GM12865 (cell line): ENCODE measurements around the gene TSPAN15.

Experiments
- DNase-seq: peaks from one replicate; pipeline ENCODE4 v3.0.0; 2010; ENCODE audit warnings: low read depth
- H3K4me3 ChIP-seq: 2 replicates; pipeline ENCODE4 v1.5.1; 2011; ENCODE audit warnings: mild to moderate bottlenecking, low read depth, low read length, control low read depth
- TF ChIP-seq, protein P1 (sequence below): IDR thresholded peaks from 2 replicates; pipeline ENCODE4 v1.5.1; 2011; ENCODE audit warnings: low read length, control low read depth, low read depth, inconsistent platforms; ENCODE audit not compliant: insufficient read depth; ENCODE audit errors: missing control alignments

The TSPAN15 gene

DNA sequence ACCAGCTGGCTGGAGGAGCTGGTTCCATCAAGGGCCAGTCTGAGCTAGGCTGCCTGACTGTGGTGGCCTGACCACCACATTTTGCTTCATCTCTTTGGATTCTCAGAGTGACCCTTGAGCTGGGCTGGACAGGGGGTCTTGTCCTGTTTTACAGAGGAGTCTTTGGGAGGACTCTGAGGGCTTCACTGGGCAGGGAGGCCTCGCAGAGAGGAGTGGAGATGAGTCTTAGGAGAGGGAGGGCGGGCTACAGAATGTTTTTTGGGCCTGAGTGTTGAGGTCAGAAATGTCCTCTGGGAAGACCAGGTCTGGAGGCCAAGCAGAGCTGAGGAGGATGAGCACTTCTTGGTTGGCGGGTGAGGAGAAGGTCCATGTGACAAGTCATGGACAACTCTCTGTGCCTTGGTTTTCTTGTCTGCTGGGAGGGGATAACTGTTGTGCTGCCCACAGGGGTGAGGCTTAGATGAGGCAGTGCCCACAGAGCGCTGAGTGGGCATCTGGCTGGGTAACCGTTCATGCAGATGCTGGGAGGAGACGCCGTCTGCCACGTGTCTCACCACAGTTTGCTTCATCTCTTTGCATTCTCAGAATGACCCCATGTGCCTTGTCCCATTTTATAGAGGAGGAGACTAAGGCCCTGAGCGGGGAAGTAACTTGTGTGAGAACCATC lies 9.4 kb downstream of the TSPAN15 start:
- no peak for DNase-seq
- H3K4me3 ChIP-seq = no peak overlapping the region
- TF ChIP-seq, protein P1, sequence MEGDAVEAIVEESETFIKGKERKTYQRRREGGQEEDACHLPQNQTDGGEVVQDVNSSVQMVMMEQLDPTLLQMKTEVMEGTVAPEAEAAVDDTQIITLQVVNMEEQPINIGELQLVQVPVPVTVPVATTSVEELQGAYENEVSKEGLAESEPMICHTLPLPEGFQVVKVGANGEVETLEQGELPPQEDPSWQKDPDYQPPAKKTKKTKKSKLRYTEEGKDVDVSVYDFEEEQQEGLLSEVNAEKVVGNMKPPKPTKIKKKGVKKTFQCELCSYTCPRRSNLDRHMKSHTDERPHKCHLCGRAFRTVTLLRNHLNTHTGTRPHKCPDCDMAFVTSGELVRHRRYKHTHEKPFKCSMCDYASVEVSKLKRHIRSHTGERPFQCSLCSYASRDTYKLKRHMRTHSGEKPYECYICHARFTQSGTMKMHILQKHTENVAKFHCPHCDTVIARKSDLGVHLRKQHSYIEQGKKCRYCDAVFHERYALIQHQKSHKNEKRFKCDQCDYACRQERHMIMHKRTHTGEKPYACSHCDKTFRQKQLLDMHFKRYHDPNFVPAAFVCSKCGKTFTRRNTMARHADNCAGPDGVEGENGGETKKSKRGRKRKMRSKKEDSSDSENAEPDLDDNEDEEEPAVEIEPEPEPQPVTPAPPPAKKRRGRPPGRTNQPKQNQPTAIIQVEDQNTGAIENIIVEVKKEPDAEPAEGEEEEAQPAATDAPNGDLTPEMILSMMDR = no peak

DNA sequence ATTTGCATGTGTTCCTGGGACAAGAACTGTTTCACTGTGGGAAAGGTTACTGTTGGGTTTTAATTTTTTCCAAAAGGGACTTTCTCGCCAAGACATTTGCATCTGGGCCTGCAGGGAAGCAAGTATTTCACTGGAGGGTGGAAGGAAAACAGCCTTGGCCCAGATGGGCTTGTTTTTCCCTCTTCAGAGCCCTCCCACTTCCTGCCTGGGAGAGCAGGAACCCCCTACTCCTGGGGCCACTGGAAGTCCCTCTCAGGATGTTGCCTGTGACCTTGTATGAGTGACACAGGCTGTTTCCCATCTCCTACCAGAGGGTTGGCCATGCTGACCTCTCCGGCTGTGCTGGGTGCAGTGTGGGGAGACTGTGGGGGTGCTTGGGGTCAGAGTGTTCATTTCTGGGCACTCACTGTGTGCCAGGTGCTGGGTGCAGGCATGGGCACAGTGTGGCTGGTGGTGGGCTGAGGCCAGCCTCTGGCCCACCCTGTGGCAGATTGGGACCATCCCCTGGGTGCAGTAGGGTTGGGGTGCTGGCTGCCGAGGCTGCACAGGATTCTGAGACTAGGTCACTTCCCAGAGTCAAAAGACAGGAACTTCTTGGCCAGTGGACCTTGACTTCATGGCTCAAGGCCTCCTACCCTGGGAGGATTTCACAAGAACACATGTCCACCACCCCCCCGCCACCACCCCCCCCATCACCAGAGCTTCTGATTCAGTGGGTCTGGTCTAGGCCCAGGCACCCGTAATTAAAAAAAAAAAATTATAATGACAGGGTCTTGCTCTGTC lies 10.2 kb downstream of the TSPAN15 start:
- H3K4me3 ChIP-seq = no peak overlapping the region
- no peak for DNase-seq
- TF ChIP-seq, protein P1 = no peak

DNA sequence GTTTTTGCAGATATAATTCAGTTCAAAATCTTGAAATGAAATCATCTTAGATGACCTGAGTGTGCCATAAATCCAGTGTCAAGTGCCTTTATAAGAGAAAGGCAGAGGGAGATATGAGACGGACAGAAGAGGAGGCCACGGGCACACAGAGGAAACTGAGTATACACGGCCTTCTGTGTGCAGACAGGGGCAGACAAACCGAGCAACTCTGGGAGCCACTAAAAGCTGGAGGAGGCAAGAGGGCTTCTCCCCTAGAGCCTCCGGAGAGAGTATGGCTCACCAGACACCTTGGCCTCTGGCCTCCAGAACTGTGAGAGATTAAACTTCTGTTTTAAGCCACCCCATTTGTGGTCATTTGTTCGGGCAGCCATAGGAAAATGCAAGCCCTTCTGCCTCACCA lies 12.6 kb downstream of the TSPAN15 start:
- TF ChIP-seq, protein P1 = no peak
- no peak overlapping the region for H3K4me3 ChIP-seq
- DNase-seq = no peak

DNA sequence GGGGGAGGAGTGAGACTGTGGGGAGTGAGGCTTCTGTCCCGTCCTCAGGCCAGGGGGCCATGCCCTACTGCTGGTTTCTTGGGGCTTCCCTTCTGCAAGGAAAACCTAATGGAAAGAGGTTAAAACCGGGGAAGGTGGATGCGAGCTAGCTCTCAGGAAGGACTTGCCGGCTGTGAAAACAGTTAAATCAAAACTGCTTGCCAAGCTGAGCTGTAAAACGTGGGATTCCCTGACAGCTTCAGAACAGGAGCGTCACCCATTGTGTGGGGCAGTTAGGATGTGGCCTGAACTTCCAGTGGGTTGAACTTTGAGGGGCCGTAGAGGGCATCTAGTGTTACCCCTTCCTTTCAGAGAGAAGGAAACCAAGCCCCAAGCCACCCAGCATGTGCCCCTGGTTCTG lies 13.1 kb downstream of the TSPAN15 start:
- no peak for DNase-seq
- no peak overlapping the region for H3K4me3 ChIP-seq
- TF ChIP-seq, protein P1 = no peak

DNA sequence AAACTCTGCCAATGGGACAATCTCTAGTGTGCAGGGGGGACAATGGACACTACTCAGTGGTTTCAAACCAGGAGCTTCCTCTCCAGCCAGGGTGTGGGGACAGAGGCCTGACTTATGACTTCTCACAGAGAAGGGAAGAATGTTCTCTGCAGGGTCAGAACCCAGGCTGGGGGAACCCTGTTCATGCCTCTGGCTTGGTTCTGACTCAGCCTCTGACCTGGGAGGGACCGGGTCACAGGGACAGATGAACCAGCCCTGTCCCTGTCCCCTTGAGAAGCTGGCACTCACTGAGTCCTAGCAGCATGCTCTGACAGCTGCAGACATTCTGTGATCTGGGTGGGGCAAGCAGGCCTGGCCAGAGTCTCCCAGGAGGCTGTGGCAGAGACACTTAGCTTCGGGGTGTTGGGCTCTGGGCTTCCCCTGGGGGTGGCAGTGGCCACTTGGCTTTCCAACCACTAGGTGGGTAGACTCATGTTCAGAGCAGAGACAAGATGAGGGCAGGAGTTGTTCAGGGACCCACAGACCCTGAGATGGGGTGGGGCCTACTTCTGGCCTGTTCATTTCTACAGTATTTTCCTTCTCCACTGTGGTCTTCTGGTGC lies 13.6 kb downstream of the TSPAN15 start:
- peak; percentile 47 for DNase-seq
- H3K4me3 ChIP-seq = no peak overlapping the region

DNA sequence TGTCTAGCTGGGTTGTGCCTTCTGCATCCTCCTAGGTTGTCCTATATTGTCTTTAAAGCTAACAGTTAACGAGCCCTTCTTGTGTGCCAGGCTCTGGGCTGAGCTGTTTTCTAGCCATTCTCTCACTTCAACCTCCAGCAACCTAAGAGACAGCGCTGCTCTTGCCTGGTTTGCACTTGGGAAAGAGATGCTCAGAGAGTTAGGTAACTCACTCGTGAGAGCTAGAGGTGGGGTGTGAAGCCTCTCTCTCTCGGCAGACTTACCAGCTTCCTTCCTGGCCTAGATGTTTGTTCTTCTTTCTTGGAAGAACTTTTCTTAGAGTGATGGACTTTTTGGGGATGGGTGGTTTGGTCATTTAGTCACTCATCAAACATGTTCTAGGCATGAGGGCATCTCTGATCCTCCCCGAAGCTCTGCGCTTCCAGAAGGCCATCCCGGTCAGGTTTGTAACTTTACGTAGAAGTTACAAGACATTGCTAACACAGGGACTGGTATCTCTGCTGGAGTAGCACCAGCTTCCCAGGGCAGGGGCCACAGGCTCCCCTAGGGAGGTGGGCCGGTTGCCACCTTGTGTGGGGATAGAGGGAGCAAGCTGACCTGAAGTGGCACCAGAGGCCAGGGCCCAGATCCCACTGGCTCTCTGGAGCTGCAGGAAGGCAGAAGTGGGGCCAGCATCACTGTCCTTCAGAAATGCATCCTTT lies 14.3 kb downstream of the TSPAN15 start:
- TF ChIP-seq, protein P1 = no peak
- H3K4me3 ChIP-seq = no peak overlapping the region
- no peak for DNase-seq

More for the DNA sequence above, 13.6 kb downstream of the TSPAN15 start:
- TF ChIP-seq, protein P1 = no peak
